HEK293 (cell line): ENCODE measurements around the gene SCAND1.

ENCODE experiments used
- MYNN ChIP-seq: fragments of 450-650 bp; formaldehyde crosslinking; IDR thresholded peaks from 2 replicates; pipeline ENCODE4 v1.5.1; 2016; ENCODE audit warnings: missing biosample characterization, missing genetic modification characterization, borderline replicate concordance
- WT1 ChIP-seq: fragments of 450-650 bp; formaldehyde crosslinking; IDR thresholded peaks from 2 replicates; pipeline ENCODE4 v1.5.1; 2016; ENCODE audit warnings: missing biosample characterization, missing genetic modification characterization
- ZBTB21 ChIP-seq: fragments of 450-650 bp; formaldehyde crosslinking; IDR thresholded peaks from 2 replicates; pipeline ENCODE4 v1.5.1; 2017; ENCODE audit warnings: missing biosample characterization, missing genetic modification characterization
- ZBTB26 ChIP-seq: fragments of 450-650 bp; formaldehyde crosslinking; optimal IDR thresholded peaks from 2 replicates; pipeline ENCODE3; 2016; ENCODE audit warnings: missing biosample characterization, mild to moderate bottlenecking, missing genetic modification characterization
- ZFP37 ChIP-seq: fragments of 450-650 bp; formaldehyde crosslinking; IDR thresholded peaks from 2 replicates; pipeline ENCODE4 v1.5.1; 2016; ENCODE audit warnings: missing biosample characterization, missing genetic modification characterization
- ZFP41 ChIP-seq: fragments of 450-650 bp; formaldehyde crosslinking; IDR thresholded peaks from 2 replicates; pipeline ENCODE4 v1.5.1; 2016; ENCODE audit warnings: missing biosample characterization, missing genetic modification characterization, borderline replicate concordance
- ZNF169 ChIP-seq: fragments of 450-650 bp; formaldehyde crosslinking; IDR thresholded peaks from 2 replicates; pipeline ENCODE4 v1.5.1; 2016; ENCODE audit warnings: missing biosample characterization, missing genetic modification characterization
- ZNF302 ChIP-seq: fragments of 450-650 bp; formaldehyde crosslinking; IDR thresholded peaks from 2 replicates; pipeline ENCODE4 v1.5.1; 2016; ENCODE audit warnings: missing biosample characterization, missing genetic modification characterization, low read depth
- TF ChIP-seq, protein P1 (sequence below): fragments of 450-650 bp; formaldehyde crosslinking; conservative IDR thresholded peaks from 2 replicates; pipeline ENCODE4 v1.5.1; 2016; ENCODE audit warnings: low read depth, missing biosample characterization, missing genetic modification characterization
- TF ChIP-seq, protein P2 (sequence below): fragments of 450-650 bp; formaldehyde crosslinking; IDR thresholded peaks from 2 replicates; pipeline ENCODE4 v1.5.1; 2016; ENCODE audit warnings: missing biosample characterization, missing genetic modification characterization

GRCh38 chr20:35909176-35909575, 45.1 kb downstream of the SCAND1 start:
- TF ChIP-seq ZNF169 (tag by site-specific recombination) = no peak
- TF ChIP-seq ZFP41 (tag by site-specific recombination) = no peak
- no peak for TF ChIP-seq ZBTB21 (tag by site-specific recombination)
- TF ChIP-seq, protein P1, sequence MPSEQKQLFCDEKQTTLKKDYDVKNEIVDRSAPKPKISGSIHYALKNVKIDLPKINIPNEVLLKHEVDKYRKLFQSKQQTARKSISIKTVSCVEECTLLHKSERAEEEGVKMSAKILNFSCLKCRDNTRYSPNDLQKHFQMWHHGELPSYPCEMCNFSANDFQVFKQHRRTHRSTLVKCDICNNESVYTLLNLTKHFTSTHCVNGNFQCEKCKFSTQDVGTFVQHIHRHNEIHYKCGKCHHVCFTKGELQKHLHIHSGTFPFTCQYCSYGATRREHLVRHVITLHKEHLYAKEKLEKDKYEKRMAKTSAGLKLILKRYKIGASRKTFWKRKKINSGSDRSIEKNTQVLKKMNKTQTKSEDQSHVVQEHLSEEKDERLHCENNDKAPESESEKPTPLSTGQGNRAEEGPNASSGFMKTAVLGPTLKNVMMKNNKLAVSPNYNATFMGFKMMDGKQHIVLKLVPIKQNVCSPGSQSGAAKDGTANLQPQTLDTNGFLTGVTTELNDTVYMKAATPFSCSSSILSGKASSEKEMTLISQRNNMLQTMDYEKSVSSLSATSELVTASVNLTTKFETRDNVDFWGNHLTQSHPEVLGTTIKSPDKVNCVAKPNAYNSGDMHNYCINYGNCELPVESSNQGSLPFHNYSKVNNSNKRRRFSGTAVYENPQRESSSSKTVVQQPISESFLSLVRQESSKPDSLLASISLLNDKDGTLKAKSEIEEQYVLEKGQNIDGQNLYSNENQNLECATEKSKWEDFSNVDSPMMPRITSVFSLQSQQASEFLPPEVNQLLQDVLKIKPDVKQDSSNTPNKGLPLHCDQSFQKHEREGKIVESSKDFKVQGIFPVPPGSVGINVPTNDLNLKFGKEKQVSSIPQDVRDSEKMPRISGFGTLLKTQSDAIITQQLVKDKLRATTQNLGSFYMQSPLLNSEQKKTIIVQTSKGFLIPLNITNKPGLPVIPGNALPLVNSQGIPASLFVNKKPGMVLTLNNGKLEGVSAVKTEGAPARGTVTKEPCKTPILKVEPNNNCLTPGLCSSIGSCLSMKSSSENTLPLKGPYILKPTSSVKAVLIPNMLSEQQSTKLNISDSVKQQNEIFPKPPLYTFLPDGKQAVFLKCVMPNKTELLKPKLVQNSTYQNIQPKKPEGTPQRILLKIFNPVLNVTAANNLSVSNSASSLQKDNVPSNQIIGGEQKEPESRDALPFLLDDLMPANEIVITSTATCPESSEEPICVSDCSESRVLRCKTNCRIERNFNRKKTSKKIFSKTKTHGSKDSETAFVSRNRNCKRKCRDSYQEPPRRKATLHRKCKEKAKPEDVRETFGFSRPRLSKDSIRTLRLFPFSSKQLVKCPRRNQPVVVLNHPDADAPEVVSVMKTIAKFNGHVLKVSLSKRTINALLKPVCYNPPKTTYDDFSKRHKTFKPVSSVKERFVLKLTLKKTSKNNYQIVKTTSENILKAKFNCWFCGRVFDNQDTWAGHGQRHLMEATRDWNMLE (tag by site-specific recombination) = no peak
- TF ChIP-seq, protein P2, sequence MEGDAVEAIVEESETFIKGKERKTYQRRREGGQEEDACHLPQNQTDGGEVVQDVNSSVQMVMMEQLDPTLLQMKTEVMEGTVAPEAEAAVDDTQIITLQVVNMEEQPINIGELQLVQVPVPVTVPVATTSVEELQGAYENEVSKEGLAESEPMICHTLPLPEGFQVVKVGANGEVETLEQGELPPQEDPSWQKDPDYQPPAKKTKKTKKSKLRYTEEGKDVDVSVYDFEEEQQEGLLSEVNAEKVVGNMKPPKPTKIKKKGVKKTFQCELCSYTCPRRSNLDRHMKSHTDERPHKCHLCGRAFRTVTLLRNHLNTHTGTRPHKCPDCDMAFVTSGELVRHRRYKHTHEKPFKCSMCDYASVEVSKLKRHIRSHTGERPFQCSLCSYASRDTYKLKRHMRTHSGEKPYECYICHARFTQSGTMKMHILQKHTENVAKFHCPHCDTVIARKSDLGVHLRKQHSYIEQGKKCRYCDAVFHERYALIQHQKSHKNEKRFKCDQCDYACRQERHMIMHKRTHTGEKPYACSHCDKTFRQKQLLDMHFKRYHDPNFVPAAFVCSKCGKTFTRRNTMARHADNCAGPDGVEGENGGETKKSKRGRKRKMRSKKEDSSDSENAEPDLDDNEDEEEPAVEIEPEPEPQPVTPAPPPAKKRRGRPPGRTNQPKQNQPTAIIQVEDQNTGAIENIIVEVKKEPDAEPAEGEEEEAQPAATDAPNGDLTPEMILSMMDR = no peak
- TF ChIP-seq ZNF302 (tag by site-specific recombination) = no peak
- TF ChIP-seq MYNN (tag by site-specific recombination) = no peak
- TF ChIP-seq ZFP37 (tag by site-specific recombination) = no peak
- no peak for TF ChIP-seq ZBTB26 (tag by site-specific recombination)
- TF ChIP-seq WT1 (tag by site-specific recombination) = no peak
